Immature natural killer cell (primary cell): ENCODE results near the gene DNAL4. TPM values are rescaled to one million over a fixed set of nuclear protein-coding genes. Genes with fewer than 3 reads are reported as not detected.
A peak's percentile ranks its signal among the peaks of the same experiment; 100 is the strongest.

Source experiments
- DNase-seq, 3 donors: peaks; one replicate each; pipeline ENCODE4 v3.0.0; 2022; ENCODE audit warnings: mixed read lengths in 1 of 3
- H3K27ac Mint-ChIP-seq, 6 donors: one replicate each; pipeline ENCODE4 v1.8.0; 2020; ENCODE audit warnings: mixed read lengths in 6 of 6, mild to moderate bottlenecking in 5 of 6, inconsistent platforms in 4 of 6, moderate library complexity in 3 of 6
- H3K27me3 Mint-ChIP-seq, 3 donors: one replicate each; pipeline ENCODE4 v1.8.0; 2020 to 2021; ENCODE audit warnings: low read depth in 3 of 3, mild to moderate bottlenecking in 3 of 3, mixed read lengths in 3 of 3, moderate library complexity in 3 of 3, inconsistent platforms in 1 of 3
- H3K36me3 Mint-ChIP-seq, 3 donors: one replicate each; pipeline ENCODE4 v1.8.0; 2020; ENCODE audit warnings: mixed read lengths in 3 of 3, inconsistent platforms in 2 of 3, mild to moderate bottlenecking in 2 of 3
- H3K4me1 Mint-ChIP-seq, 2 donors: one replicate each; pipeline ENCODE4 v1.8.0; 2020; ENCODE audit warnings: inconsistent platforms in 2 of 2, mild to moderate bottlenecking in 2 of 2, mixed read lengths in 2 of 2, moderate library complexity in 1 of 2
- H3K4me3 Mint-ChIP-seq, 5 donors: one replicate each; pipeline ENCODE4 v1.8.0; 2020; ENCODE audit warnings: mild to moderate bottlenecking in 5 of 5, mixed read lengths in 5 of 5, inconsistent platforms in 3 of 5, moderate library complexity in 3 of 5
- H3K9me3 Mint-ChIP-seq, 6 donors: one replicate each; pipeline ENCODE4 v1.8.0; 2020; ENCODE audit warnings: mild to moderate bottlenecking in 6 of 6, mixed read lengths in 6 of 6, inconsistent platforms in 4 of 6, moderate library complexity in 3 of 6
- polyA plus RNA-seq, 3 donors: library from polyadenylated mRNA; unstranded; fragments of 300-500 nt; fragmentation: Illumina TruSeq; gene quantifications; one replicate each; pipeline ENCODE4 v1.2.3, GENCODE V29; 2021

The DNAL4 gene
- polyA plus RNA-seq, 3 donors from 2014 or later: 16.7 to 16.9 (median 16.8) TPM

- no peak for DNase-seq
- H3K4me1 Mint-ChIP-seq: peaks cover 6 to 14% of the 10 kb centered on the region in 2 donors
- no peak overlapping the region for H3K4me3 Mint-ChIP-seq
- peaks cover 0 to 2% (median 1%) of the 10 kb centered on the region in 3 donors for H3K27me3 Mint-ChIP-seq
- peaks cover 0 to 5% (median 4%) of the 10 kb centered on the region in 3 donors for H3K36me3 Mint-ChIP-seq
- H3K27ac Mint-ChIP-seq: no peak overlapping the region
- no peaks in the 10 kb centered on the region for H3K9me3 Mint-ChIP-seq
Measured at GRCh38 chr22:38773363-38773946, 20.5 kb downstream of the DNAL4 start.

GRCh38 chr22:38772623-38772873 is 21.4 kb downstream of the DNAL4 start:
- Mint-ChIP-seq H3K4me3 (no peak overlapping the region), H3K9me3 (no peaks in the 10 kb centered on the region), H3K27me3 (peaks cover 0 to 2% (median 1%) of the 10 kb centered on the region in 3 donors), H3K36me3 (no peaks in the 10 kb centered on the region), H3K27ac (no peak overlapping the region), H3K4me1 (peaks cover 6 to 14% of the 10 kb centered on the region in 2 donors)
- DNase-seq: no peak

GRCh38 chr22:38770257-38770949 is 23.5 kb downstream of the DNAL4 start:
- Mint-ChIP-seq H3K4me1 (peaks cover 3 to 9% of the 10 kb centered on the region in 2 donors), H3K9me3 (no peaks in the 10 kb centered on the region), H3K27ac (no peak overlapping the region), H3K36me3 (no peaks in the 10 kb centered on the region), H3K27me3 (peaks cover 0 to 2% (median 1%) of the 10 kb centered on the region in 3 donors), H3K4me3 (no peak overlapping the region)
- no peak for DNase-seq

- H3K36me3 Mint-ChIP-seq: no peaks in the 10 kb centered on the region
- no peaks in the 10 kb centered on the region for H3K9me3 Mint-ChIP-seq
- no peak for DNase-seq
- peaks cover 2 to 4% of the 10 kb centered on the region in 2 donors for H3K4me1 Mint-ChIP-seq
- no peak overlapping the region for H3K4me3 Mint-ChIP-seq
- peaks cover 0 to 2% (median 0%) of the 10 kb centered on the region in 3 donors for H3K27me3 Mint-ChIP-seq
- no peak overlapping the region for H3K27ac Mint-ChIP-seq
Measured at GRCh38 chr22:38768036-38768435, 25.9 kb downstream of the DNAL4 start.

- Mint-ChIP-seq H3K27me3 (peaks cover 0 to 2% (median 0%) of the 10 kb centered on the region in 3 donors), H3K9me3 (no peaks in the 10 kb centered on the region), H3K4me3 (no peak overlapping the region), H3K36me3 (no peaks in the 10 kb centered on the region), H3K27ac (no peak overlapping the region), H3K4me1 (peaks cover 2 to 4% of the 10 kb centered on the region in 2 donors)
- no peak for DNase-seq
Measured at GRCh38 chr22:38767313-38767712, 26.6 kb downstream of the DNAL4 start.

GRCh38 chr22:38766076-38766777 is 27.7 kb downstream of the DNAL4 start:
- H3K4me1 Mint-ChIP-seq: peaks cover 2 to 4% of the 10 kb centered on the region in 2 donors
- H3K4me3 Mint-ChIP-seq: no peak overlapping the region
- H3K27ac Mint-ChIP-seq: peak overlapping the region in 1 of 6 donors; percentile 34
- H3K9me3 Mint-ChIP-seq: no peaks in the 10 kb centered on the region
- peak; percentile 38 to 50 (median 45) for DNase-seq
- peaks cover 0 to 1% (median 0%) of the 10 kb centered on the region in 3 donors for H3K27me3 Mint-ChIP-seq
- H3K36me3 Mint-ChIP-seq: no peaks in the 10 kb centered on the region

- Mint-ChIP-seq H3K27ac (no peak overlapping the region), H3K4me1 (peaks cover 13 to 30% of the 10 kb centered on the region in 2 donors), H3K4me3 (no peak overlapping the region), H3K27me3 (no peaks in the 10 kb centered on the region), H3K36me3 (no peaks in the 10 kb centered on the region), H3K9me3 (no peaks in the 10 kb centered on the region)
- no peak for DNase-seq
Measured at GRCh38 chr22:38762551-38762983, 31.4 kb downstream of the DNAL4 start.

GRCh38 chr22:38761202-38762162 is 32.5 kb downstream of the DNAL4 start:
- Mint-ChIP-seq H3K27ac (no peak overlapping the region), H3K9me3 (no peaks in the 10 kb centered on the region), H3K4me3 (peak overlapping the region in 1 of 5 donors; percentile 26), H3K27me3 (peaks cover 0 to 1% (median 0%) of the 10 kb centered on the region in 3 donors), H3K4me1 (peaks cover 23 to 41% of the 10 kb centered on the region in 2 donors), H3K36me3 (no peaks in the 10 kb centered on the region)
- DNase-seq: peak; percentile 32 to 47 (median 36)

- DNase-seq: no peak
- peak overlapping the region in 1 of 6 donors; percentile 79 for H3K27ac Mint-ChIP-seq
- H3K9me3 Mint-ChIP-seq: no peaks in the 10 kb centered on the region
- H3K36me3 Mint-ChIP-seq: no peaks in the 10 kb centered on the region
- peaks cover 24 to 43% of the 10 kb centered on the region in 2 donors for H3K4me1 Mint-ChIP-seq
- peak overlapping the region in 2 of 5 donors; percentile 6 to 43 for H3K4me3 Mint-ChIP-seq
- H3K27me3 Mint-ChIP-seq: peaks cover 0 to 1% (median 0%) of the 10 kb centered on the region in 3 donors
Measured at GRCh38 chr22:38760477-38761201, 33.3 kb downstream of the DNAL4 start.

GRCh38 chr22:38759005-38759404 is 34.9 kb downstream of the DNAL4 start:
- Mint-ChIP-seq H3K9me3 (no peaks in the 10 kb centered on the region), H3K27me3 (peaks cover 0 to 12% (median 4%) of the 10 kb centered on the region in 3 donors), H3K4me3 (no peak overlapping the region), H3K27ac (peak overlapping the region in 1 of 6 donors; percentile 68), H3K36me3 (peaks cover 4 to 10% (median 7%) of the 10 kb centered on the region in 3 donors), H3K4me1 (peaks cover 29 to 48% of the 10 kb centered on the region in 2 donors)
- DNase-seq: no peak

GRCh38 chr22:38758276-38758945 is 35.5 kb downstream of the DNAL4 start:
- Mint-ChIP-seq H3K27ac (peak overlapping the region in 2 of 6 donors; percentile 24 to 85), H3K4me3 (peak overlapping the region in 4 of 5 donors; percentile 10 to 55 (median 31)), H3K9me3 (no peaks in the 10 kb centered on the region), H3K36me3 (peaks cover 8 to 16% (median 13%) of the 10 kb centered on the region in 3 donors), H3K4me1 (peaks cover 35 to 54% of the 10 kb centered on the region in 2 donors), H3K27me3 (peaks cover 1 to 12% (median 10%) of the 10 kb centered on the region in 3 donors)
- no peak for DNase-seq

GRCh38 chr22:38757464-38757757 is 36.5 kb downstream of the DNAL4 start:
- Mint-ChIP-seq H3K36me3 (peaks cover 14 to 23% (median 19%) of the 10 kb centered on the region in 3 donors), H3K4me3 (peak overlapping the region; percentile 89 to 92 (median 92)), H3K27me3 (peaks cover 5 to 15% (median 12%) of the 10 kb centered on the region in 3 donors), H3K9me3 (no peaks in the 10 kb centered on the region), H3K4me1 (peaks cover 44 to 64% of the 10 kb centered on the region in 2 donors), H3K27ac (peak overlapping the region in 5 of 6 donors; percentile 78 to 96 (median 92))
- DNase-seq: no peak
